SK-N-MC (cell line): ENCODE data around the gene AKT1.

Experiments
- DNase-seq: peaks from one replicate; pipeline ENCODE4 v3.0.0-alpha.2; 2011; ENCODE audit warnings: low read depth, low spot score
- H3K27ac ChIP-seq: fragments of 200-600 bp; sonication (generic); 2 replicates; pipeline ENCODE4 v1.5.1; 2016; ENCODE audit warnings: mixed run types
- H3K36me3 ChIP-seq: fragments of 200-600 bp; sonication (generic); 2 replicates; pipeline ENCODE4 v1.6.1; 2017; ENCODE audit warnings: antibody characterized with exemption, low read length, mixed read lengths; ENCODE audit not compliant: insufficient read depth
- H3K4me3 ChIP-seq: fragments of 200-600 bp; sonication (generic); 2 replicates; pipeline ENCODE4 v1.5.1; 2016
- H3K9ac ChIP-seq: fragments of 200-600 bp; sonication (generic); 2 replicates; pipeline ENCODE4 v1.8.0; 2017; ENCODE audit warnings: mixed run types, mixed read lengths; ENCODE audit not compliant: insufficient read length
- H3K9me3 ChIP-seq: fragments of 200-600 bp; sonication (generic); 2 replicates; pipeline ENCODE4 v1.6.1; 2017; ENCODE audit warnings: low read depth, mild to moderate bottlenecking, antibody characterized with exemption, low read length, moderate library complexity, mixed read lengths
- EZH2 ChIP-seq: fragments of 200-600 bp; sonication (generic); IDR thresholded peaks from one replicate; pipeline ENCODE4 v1.6.1; 2017; ENCODE audit warnings: antibody characterized with exemption
- FOXP2 ChIP-seq: optimal IDR thresholded peaks from 2 replicates; pipeline ENCODE3; 2011; ENCODE audit warnings: mild to moderate bottlenecking, moderate library complexity; ENCODE audit not compliant: insufficient read depth; ENCODE audit errors: extremely low read length, control extremely low read depth
- POLR2AphosphoS5 ChIP-seq: IDR thresholded peaks from 2 replicates; pipeline ENCODE4 v1.6.1; 2012; ENCODE audit warnings: mild to moderate bottlenecking, low read depth, low read length, borderline replicate concordance

AKT1 gene

DNA sequence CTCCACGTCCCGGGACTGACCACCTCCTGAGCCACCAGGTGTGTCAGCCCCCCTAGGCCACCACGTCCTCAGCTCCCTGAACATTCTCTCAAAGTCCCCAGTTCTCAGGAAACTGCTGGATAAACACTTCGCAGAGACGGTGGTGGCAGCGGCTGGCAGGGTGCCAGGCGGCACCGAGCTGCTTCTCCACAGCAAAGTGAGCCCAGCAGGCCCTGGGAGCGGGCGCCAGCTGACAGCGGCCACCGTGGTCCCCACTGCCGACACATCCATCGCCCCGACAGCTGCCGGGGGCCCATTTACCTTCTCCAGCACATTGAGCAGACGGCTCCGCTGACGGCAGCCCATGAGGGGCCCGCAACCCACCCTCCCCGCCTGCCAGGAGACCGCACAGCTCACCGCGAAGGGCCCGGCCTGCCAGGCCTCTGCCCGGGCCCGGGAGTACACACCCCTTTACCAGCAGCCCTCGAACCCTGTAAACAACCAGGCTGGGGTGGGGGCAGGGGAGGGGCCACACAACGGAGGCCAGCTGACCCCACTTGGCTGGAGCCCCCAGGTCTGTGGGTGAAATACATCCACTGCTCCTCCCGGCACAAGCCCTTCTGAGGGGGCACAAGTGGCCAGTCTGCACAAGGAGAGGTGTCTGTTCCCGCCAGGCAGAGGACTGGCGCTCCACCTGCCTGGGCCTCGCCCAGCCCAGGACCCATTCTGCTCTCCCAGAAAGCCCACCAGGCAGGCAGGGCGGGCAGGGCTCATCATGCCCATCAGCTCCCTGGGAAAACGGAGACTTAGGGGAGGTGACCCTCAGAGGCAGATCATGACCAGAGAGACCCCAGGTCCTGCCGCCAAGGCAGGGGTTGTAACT lies 10.5 kb downstream of the AKT1 start:
- H3K9ac ChIP-seq, result no peak overlapping the region
- H3K9me3 ChIP-seq, result no peaks in the 10 kb centered on the region
- no peak overlapping the region for H3K4me3 ChIP-seq
- no peak overlapping the region for H3K27ac ChIP-seq
- DNase-seq, result no peak
- TF ChIP-seq POLR2AphosphoS5 (no peak), EZH2 (no peak), FOXP2 (no peak)
- H3K36me3 ChIP-seq, result no peaks in the 10 kb centered on the region; the same call in 1 of the 2 replicates

DNA sequence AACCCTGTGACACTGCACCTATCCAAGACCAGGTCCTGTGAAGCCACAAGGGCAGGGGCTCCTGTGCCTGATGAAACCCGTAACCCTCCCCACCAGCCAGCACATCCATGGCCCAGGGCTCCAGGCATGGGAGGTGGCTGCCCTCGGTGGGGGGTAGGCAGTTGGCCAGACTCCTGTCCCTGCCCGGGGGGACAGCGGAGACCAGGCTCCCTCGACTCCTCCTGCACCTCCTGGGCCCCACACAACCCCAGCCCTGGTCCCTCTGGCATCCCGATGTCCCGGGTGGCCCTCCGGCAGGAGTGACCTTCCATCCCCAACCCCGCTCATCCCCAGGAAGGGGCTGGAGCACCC lies 11.4 kb downstream of the AKT1 start:
- H3K4me3 ChIP-seq, result no peak overlapping the region
- DNase-seq, result no peak
- no peaks in the 10 kb centered on the region for H3K36me3 ChIP-seq
- no peak overlapping the region for H3K9ac ChIP-seq
- H3K9me3 ChIP-seq, result no peaks in the 10 kb centered on the region
- TF ChIP-seq POLR2AphosphoS5 (no peak), FOXP2 (no peak), EZH2 (no peak)
- H3K27ac ChIP-seq, result no peak overlapping the region

DNA sequence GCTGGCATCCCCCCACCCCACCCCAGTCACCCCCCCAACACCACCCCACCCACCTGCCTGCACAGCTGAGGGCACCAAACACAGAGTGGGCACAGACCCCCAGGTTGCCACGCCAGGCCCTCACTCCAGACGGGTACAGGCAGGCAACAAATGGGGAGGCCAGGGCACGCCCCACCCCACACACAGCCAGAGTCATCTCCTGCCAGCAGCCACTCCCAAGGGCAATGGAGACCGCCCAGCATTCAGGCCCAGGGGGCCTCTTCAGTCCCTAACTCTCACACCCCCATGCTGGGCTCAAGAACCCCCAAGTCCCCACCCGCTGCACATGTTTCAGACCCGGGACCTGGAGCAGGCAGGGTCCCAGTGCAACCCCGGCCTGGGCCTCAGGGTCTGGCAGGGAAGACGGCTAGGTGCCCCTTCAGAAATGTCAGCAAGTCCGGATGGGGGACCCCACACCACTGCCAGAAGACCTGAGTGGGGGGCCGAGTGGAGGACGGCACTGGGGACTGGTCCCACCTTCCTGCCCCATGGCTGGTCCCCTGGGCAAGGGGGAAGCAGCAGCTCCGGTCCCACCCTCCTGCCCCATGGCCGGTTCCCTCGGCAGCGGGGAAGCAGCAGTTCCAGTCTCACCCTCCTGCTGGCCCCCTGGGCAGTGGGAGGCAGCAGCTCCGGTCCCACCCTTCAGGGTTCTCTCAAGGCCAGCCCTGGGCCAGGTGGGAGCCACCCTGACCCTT lies 11.9 kb downstream of the AKT1 start:
- TF ChIP-seq FOXP2 (no peak), POLR2AphosphoS5 (no peak)
- Histone ChIP-seq H3K4me3 (no peak overlapping the region), H3K36me3 (no peaks in the 10 kb centered on the region), H3K9me3 (no peaks in the 10 kb centered on the region), H3K27ac (no peak overlapping the region), H3K9ac (no peak overlapping the region)
- DNase-seq, result no peak

- H3K4me3 ChIP-seq, result no peak overlapping the region
- TF ChIP-seq FOXP2 (no peak), POLR2AphosphoS5 (no peak), EZH2 (no peak)
Observed at GRCh38 chr14:104782808-104783139, 12.8 kb downstream of the AKT1 start.

GRCh38 chr14:104782086-104782807 lies 13.3 kb downstream of the AKT1 start:
- no peak for DNase-seq
- Histone ChIP-seq H3K27ac (no peak overlapping the region), H3K4me3 (no peak overlapping the region), H3K9ac (no peak overlapping the region), H3K9me3 (no peaks in the 10 kb centered on the region), H3K36me3 (no peaks in the 10 kb centered on the region)
- TF ChIP-seq FOXP2, result no peak
- no peak for TF ChIP-seq EZH2
- no peak for TF ChIP-seq POLR2AphosphoS5

More at GRCh38 chr14:104782808-104783139, 12.8 kb downstream of the AKT1 start:
- no peak overlapping the region for H3K9ac ChIP-seq
- DNase-seq, result no peak
- H3K27ac ChIP-seq, result no peak overlapping the region
- no peaks in the 10 kb centered on the region for H3K9me3 ChIP-seq
- H3K36me3 ChIP-seq, result no peaks in the 10 kb centered on the region

- H3K27ac ChIP-seq, result no peak overlapping the region
- no peaks in the 10 kb centered on the region for H3K36me3 ChIP-seq
- DNase-seq, result no peak
- H3K9me3 ChIP-seq, result no peaks in the 10 kb centered on the region
- no peak overlapping the region for H3K4me3 ChIP-seq
- no peak overlapping the region for H3K9ac ChIP-seq
- TF ChIP-seq POLR2AphosphoS5 (no peak), FOXP2 (no peak)
Observed at GRCh38 chr14:104781271-104782077, 14.1 kb downstream of the AKT1 start.

DNA sequence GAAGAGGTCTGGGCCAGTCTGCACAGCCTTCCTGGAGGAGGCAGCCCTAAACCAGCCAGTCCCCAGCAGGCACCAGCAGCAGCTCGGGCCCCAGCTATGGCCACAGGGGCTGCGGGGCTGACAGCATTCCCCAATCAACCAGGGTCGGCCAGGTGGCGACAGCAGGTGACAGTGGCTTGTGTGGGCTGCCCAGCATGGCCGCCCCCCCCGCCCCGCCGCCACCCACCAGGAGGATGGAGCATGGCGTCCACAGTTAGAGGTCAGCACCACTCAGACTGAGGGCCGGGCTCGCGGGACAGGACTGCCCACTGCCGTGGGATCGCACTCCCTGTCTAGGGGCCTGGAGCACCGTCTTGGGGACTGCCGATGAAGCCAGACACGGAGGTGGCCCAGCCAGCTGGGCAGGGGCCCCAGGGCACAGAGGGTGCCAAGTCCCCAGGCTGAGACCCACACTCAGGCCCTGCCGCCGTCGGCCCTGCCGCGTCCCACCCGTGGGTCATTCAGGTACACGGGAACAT lies 15.0 kb downstream of the AKT1 start:
- no peak overlapping the region for H3K9ac ChIP-seq
- no peak for DNase-seq
- H3K36me3 ChIP-seq, result no peaks in the 10 kb centered on the region
- no peak overlapping the region for H3K4me3 ChIP-seq
- no peaks in the 10 kb centered on the region for H3K9me3 ChIP-seq
- H3K27ac ChIP-seq, result no peak overlapping the region
- TF ChIP-seq FOXP2 (no peak), POLR2AphosphoS5 (no peak), EZH2 (no peak)
